HL-60 (cell line): ENCODE measurements around the gene SCYGR5.

Experiments
- CTCF ChIP-seq: IDR thresholded peaks from one replicate; pipeline ENCODE4 v1.5.1; 2011; ENCODE audit warnings: low read length, control low read depth, inconsistent platforms; ENCODE audit not compliant: insufficient read depth
- GABPA ChIP-seq: IDR thresholded peaks from 2 replicates; pipeline ENCODE4 v1.6.1; 2012; ENCODE audit warnings: low read depth
- POLR2AphosphoS5 ChIP-seq: IDR thresholded peaks from 2 replicates; pipeline ENCODE4 v1.6.1; 2012; ENCODE audit warnings: low read depth
- REST ChIP-seq: IDR thresholded peaks from 2 replicates; pipeline ENCODE4 v1.6.1; 2012; ENCODE audit warnings: low read depth; ENCODE audit not compliant: insufficient replicate concordance

GRCh38 chr2:227657199-227657845 is 9.3 kb upstream of the SCYGR5 start:
- TF ChIP-seq CTCF, result no peak
- TF ChIP-seq REST, result no peak
- no peak for TF ChIP-seq POLR2AphosphoS5
- TF ChIP-seq GABPA, result no peak
